Adrenal gland (tissue), 5 donors: Measurements from ENCODE around the gene SLC7A5.
"Not testable (repeated sequence)": the region's sequence is repeated elsewhere in the genome, so short reads cannot be mapped to it uniquely, and the experiment has no call there.

Source experiments
- POLR2A ChIP-seq, 2 donors: fragments of 450-650 bp; IDR thresholded peaks; one replicate each; pipeline ENCODE4 v1.6.1; 2017; ENCODE audit warnings: antibody characterized with exemption in 2 of 2, mild to moderate bottlenecking in 2 of 2, moderate library complexity in 1 of 2
- TF ChIP-seq, protein P1 (sequence below), 6 experiments: fragments of 450-650 bp in 4 of 6; fragments of 200-600 bp in 2 of 6; sonication (generic) in 1 of 6; IDR thresholded peaks; 1 replicate in 5 of 6; 2 replicates in 1 of 6; pipeline versions ENCODE4 v1.5.1 to v1.8.0; 2016 to 2021; ENCODE audit warnings: antibody characterized with exemption in 6 of 6, mild to moderate bottlenecking in 2 of 6, moderate library complexity in 1 of 6
- donor health status: DM: no; HTN: no; CAD: no.

DNA sequence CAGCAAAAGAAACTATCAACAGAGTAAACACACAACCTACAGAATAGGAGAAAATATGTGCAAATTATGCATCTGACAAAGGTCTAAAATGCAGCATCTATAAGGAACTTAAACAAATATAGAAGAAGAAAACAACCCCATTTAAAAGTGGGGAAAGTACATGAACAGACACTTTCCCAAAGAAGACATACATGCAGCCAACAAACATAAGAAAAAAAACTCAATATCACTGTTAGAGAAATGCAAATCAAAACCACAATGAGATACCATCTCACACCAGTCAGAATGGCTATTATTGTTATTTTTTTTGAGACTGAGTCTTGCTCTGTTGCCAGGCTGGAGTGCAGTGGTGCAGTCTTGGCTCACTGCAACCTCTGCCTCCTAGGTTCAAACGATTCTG, 57.9 kb downstream of the SLC7A5 start:
- TF ChIP-seq, protein P1, sequence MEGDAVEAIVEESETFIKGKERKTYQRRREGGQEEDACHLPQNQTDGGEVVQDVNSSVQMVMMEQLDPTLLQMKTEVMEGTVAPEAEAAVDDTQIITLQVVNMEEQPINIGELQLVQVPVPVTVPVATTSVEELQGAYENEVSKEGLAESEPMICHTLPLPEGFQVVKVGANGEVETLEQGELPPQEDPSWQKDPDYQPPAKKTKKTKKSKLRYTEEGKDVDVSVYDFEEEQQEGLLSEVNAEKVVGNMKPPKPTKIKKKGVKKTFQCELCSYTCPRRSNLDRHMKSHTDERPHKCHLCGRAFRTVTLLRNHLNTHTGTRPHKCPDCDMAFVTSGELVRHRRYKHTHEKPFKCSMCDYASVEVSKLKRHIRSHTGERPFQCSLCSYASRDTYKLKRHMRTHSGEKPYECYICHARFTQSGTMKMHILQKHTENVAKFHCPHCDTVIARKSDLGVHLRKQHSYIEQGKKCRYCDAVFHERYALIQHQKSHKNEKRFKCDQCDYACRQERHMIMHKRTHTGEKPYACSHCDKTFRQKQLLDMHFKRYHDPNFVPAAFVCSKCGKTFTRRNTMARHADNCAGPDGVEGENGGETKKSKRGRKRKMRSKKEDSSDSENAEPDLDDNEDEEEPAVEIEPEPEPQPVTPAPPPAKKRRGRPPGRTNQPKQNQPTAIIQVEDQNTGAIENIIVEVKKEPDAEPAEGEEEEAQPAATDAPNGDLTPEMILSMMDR (IDR thresholded peaks at IDR 0.05): not testable (repeated sequence)
- not testable (repeated sequence) for TF ChIP-seq POLR2A (IDR thresholded peaks at IDR 0.05)
